Activated B cell treated with CpG ODN at 0.5 μM for 24 hours (primary cell): ENCODE results near the gene BPTF. TPM values are rescaled to one million over a fixed set of nuclear protein-coding genes. Genes with fewer than 3 reads are reported as not detected.
"Not testable (repeated sequence)": the region's sequence is repeated elsewhere in the genome, so short reads cannot be mapped to it uniquely, and the experiment has no call there.

Experiments
- ATAC-seq: fragments of 200-7000 bp; cut with Tn5 transposase; one replicate; pipeline ENCODE4 v1.10.0; 2021; ENCODE audit warnings: low read depth, mild to moderate bottlenecking, moderate library complexity
- CTCF ChIA-PET: fragments of 350-600 bp; sonication (Branson Sonifier 250); formaldehyde crosslinking; loops from one replicate; lab custom pipeline; 2021; ENCODE audit warnings: antibody characterized with exemption; lab: Charles Lee
- POLR2A ChIA-PET: fragments of 350-600 bp; sonication (Branson Sonifier 250); formaldehyde crosslinking; loops from one replicate; lab custom pipeline; 2021; ENCODE audit warnings: antibody characterized with exemption; lab: Charles Lee
- DNase-seq: peaks from one replicate; pipeline ENCODE4 v3.0.0; 2022
- H3K27ac Mint-ChIP-seq: one replicate; pipeline ENCODE4 v1.8.0; 2020; ENCODE audit warnings: mixed read lengths
- H3K27me3 Mint-ChIP-seq: one replicate; pipeline ENCODE4 v1.8.0; 2021; ENCODE audit warnings: mixed read lengths
- H3K36me3 Mint-ChIP-seq: one replicate; pipeline ENCODE4 v1.8.0; 2021; ENCODE audit warnings: low read depth, mixed read lengths
- H3K4me1 Mint-ChIP-seq: one replicate; pipeline ENCODE4 v1.8.0; 2021; ENCODE audit warnings: mixed read lengths
- H3K4me3 Mint-ChIP-seq: one replicate; pipeline ENCODE4 v1.8.0; 2020; ENCODE audit warnings: mild to moderate bottlenecking, mixed read lengths
- H3K9me3 Mint-ChIP-seq: one replicate; pipeline ENCODE4 v1.8.0; 2020; ENCODE audit warnings: mixed read lengths
- intact Hi-C: fragments of 100-400 bp; cut with micrococcal nuclease; formaldehyde crosslinking; loops from one replicate; pipeline ENCODE4 v1.15.1; 2024
- total RNA-seq: library from RNA; stranded (reverse); gene quantifications from 2 replicates; pipeline ENCODE4 v1.2.3, GENCODE V29; 2022
- TF ChIP-seq, protein P1 (sequence below): fragments of 200-600 bp; IDR thresholded peaks from one replicate; pipeline ENCODE4 v1.8.0; 2022; ENCODE audit warnings: antibody characterized with exemption, mild to moderate bottlenecking

The BPTF gene
- total RNA-seq, 1 donor from 2014 or later: 174 TPM

DNA sequence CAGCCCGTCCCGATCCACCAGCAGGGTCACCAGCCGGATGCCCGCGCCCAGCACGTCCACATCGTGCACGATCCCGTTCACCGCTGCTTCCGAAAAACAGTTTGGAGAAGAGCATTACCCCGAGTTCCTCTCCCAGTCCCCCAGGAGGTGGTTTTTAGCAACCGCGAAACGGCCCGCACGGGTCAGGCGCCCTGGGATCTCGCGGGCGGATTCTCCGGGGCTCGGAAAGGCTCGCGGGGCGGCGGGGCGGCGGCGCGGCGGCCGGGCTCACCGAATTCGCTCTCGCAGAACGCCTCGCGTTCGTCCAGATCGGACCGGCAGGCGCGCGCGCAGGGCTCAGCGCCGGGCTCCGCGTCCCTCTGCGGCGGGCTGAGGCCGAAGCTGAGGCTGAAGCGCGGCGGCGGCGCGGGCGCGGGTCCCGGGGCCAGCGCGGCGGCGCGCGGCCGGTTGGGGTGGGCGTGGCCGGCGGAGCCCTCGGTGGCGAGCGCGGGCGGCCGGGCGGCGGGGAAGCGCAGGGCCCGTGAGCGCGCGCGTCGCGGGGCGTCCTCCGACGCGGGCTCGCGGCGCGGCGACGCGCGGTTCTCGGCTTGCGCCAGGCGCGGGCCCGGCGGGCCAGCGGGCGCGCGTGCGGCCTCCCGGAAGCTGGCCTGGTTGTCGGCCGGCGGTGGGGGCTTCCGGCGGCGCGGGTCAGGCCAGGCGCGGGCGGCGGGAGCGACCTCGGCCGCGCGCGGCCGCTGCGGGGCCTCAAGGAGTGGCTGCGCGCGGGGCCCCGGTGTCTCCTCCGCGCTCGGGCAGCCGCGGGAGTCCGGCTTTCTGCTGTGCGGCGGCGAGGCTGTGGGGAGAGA is 168.1 kb downstream of the BPTF start:
- ChIA-PET CTCF (no interaction called here), POLR2A (interaction anchor here (0.5 to 3.3 kb wide), 5 partner anchors 9 to 457 kb away, joined by 3 to 19 read pairs (median 5); no protein-coding TSS in a partner anchor)
- intact Hi-C loops: loop anchor here (1.0 to 10.0 kb wide), 3 partner anchors 27 to 297 kb away; partner anchors contain the start of genes ARSG and SLC16A6
- peaks cover 18% of the 10 kb centered on the region for H3K27me3 Mint-ChIP-seq
- H3K27ac Mint-ChIP-seq: peak overlapping the region; percentile 82
- TF ChIP-seq, protein P1, sequence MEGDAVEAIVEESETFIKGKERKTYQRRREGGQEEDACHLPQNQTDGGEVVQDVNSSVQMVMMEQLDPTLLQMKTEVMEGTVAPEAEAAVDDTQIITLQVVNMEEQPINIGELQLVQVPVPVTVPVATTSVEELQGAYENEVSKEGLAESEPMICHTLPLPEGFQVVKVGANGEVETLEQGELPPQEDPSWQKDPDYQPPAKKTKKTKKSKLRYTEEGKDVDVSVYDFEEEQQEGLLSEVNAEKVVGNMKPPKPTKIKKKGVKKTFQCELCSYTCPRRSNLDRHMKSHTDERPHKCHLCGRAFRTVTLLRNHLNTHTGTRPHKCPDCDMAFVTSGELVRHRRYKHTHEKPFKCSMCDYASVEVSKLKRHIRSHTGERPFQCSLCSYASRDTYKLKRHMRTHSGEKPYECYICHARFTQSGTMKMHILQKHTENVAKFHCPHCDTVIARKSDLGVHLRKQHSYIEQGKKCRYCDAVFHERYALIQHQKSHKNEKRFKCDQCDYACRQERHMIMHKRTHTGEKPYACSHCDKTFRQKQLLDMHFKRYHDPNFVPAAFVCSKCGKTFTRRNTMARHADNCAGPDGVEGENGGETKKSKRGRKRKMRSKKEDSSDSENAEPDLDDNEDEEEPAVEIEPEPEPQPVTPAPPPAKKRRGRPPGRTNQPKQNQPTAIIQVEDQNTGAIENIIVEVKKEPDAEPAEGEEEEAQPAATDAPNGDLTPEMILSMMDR: no peak
- peak overlapping the region; percentile 89 for H3K4me3 Mint-ChIP-seq
- H3K36me3 Mint-ChIP-seq: peaks cover 5% of the 10 kb centered on the region
- no peaks in the 10 kb centered on the region for H3K9me3 Mint-ChIP-seq
- peak; percentile 75 for DNase-seq
- H3K4me1 Mint-ChIP-seq: peaks cover 32% of the 10 kb centered on the region
- ATAC-seq: peak; percentile 81

- Mint-ChIP-seq H3K36me3 (peaks cover 5% of the 10 kb centered on the region), H3K4me1 (peaks cover 34% of the 10 kb centered on the region), H3K27ac (peak overlapping the region; percentile 82), H3K9me3 (no peaks in the 10 kb centered on the region), H3K27me3 (peaks cover 18% of the 10 kb centered on the region), H3K4me3 (peak overlapping the region; percentile 88)
- intact Hi-C loops: loop anchor here (1.0 to 10.0 kb wide), 5 partner anchors 17 to 297 kb away; partner anchors contain the start of genes ARSG, KPNA2 and SLC16A6
- CTCF ChIA-PET: no interaction called here
- no peak for ATAC-seq
- DNase-seq: no peak
- POLR2A ChIA-PET: interaction anchor here (1.3 to 3.3 kb wide), 5 partner anchors 10 to 297 kb away, joined by 4 to 19 read pairs (median 7); partner anchors contain the start of genes ARSG and SLC16A6
- TF ChIP-seq, protein P1: no peak
These were observed 168.7 kb downstream of the BPTF start for GRCh38 chr17:67993998-67994361.

- Mint-ChIP-seq H3K27ac (peak overlapping the region; percentile 8), H3K4me3 (peak overlapping the region; percentile 88), H3K27me3 (peaks cover 18% of the 10 kb centered on the region), H3K9me3 (no peaks in the 10 kb centered on the region), H3K4me1 (peaks cover 34% of the 10 kb centered on the region), H3K36me3 (peaks cover 5% of the 10 kb centered on the region)
- intact Hi-C loops: loop anchor here (1.0 to 10.0 kb wide), 4 partner anchors 16 to 1332 kb away; partner anchors contain the start of genes ABCA5 and KPNA2
- DNase-seq (no peak), ATAC-seq (no peak)
- TF ChIP-seq, protein P1: no peak
- ChIA-PET CTCF (interaction anchor here (0.6 to 1.2 kb wide), 3 partner anchors 16 to 64 kb away, joined by 3 to 4 read pairs (median 3); no protein-coding TSS in a partner anchor), POLR2A (interaction anchor here (1.3 to 3.3 kb wide), 5 partner anchors 11 to 296 kb away, joined by 4 to 19 read pairs (median 7); partner anchors contain the start of genes ARSG and SLC16A6)
These were observed 169.7 kb downstream of the BPTF start for GRCh38 chr17:67994817-67995569.

GRCh38 chr17:67995570-67996263 is 170.4 kb downstream of the BPTF start:
- ATAC-seq (no peak), DNase-seq (peak; percentile 32)
- intact Hi-C loops: loop anchor here (1.0 to 10.0 kb wide), 3 partner anchors 15 to 1332 kb away; partner anchors contain the start of gene ABCA5
- ChIA-PET CTCF (interaction anchor here (0.6 to 1.2 kb wide), 3 partner anchors 15 to 63 kb away, joined by 3 to 4 read pairs (median 3); no protein-coding TSS in a partner anchor), POLR2A (interaction anchor here (0.8 to 3.3 kb wide), 4 partner anchors 12 to 296 kb away, joined by 4 to 19 read pairs (median 6); partner anchors contain the start of genes ARSG and SLC16A6)
- Mint-ChIP-seq H3K27ac (no peak overlapping the region), H3K27me3 (peaks cover 18% of the 10 kb centered on the region), H3K4me1 (peaks cover 34% of the 10 kb centered on the region), H3K4me3 (peak overlapping the region; percentile 88), H3K9me3 (no peaks in the 10 kb centered on the region), H3K36me3 (peaks cover 5% of the 10 kb centered on the region)
- TF ChIP-seq, protein P1: no peak

- peaks cover 18% of the 10 kb centered on the region for H3K27me3 Mint-ChIP-seq
- H3K9me3 Mint-ChIP-seq, DNase-seq, H3K36me3 Mint-ChIP-seq, ATAC-seq, H3K27ac Mint-ChIP-seq: not testable (repeated sequence)
- ChIA-PET CTCF (interaction anchor here (0.6 kb wide), 1 partner anchor 35 kb away, joined by 3 read pairs; no protein-coding TSS in a partner anchor), POLR2A (interaction anchor here (0.6 to 3.3 kb wide), 4 partner anchors 11 to 384 kb away, joined by 4 to 19 read pairs (median 8); no protein-coding TSS in a partner anchor)
- intact Hi-C loops: loop anchor here (10.0 kb wide), 1 partner anchor 108 kb away; no protein-coding TSS in a partner anchor
- H3K4me3 Mint-ChIP-seq: peak within 1 kb of the TSS; percentile 88
- H3K4me1 Mint-ChIP-seq: peaks cover 34% of the 10 kb centered on the region
These were observed 171.2 kb downstream of the BPTF start, which contains the start of gene C17orf58 for GRCh38 chr17:67996301-67997171. Gene C17orf58 (minus strand): TSS chr17:67996469. CDS start chr17:67996198, 271 bp downstream.
